K562 (cell line): Measurements from ENCODE around the gene PHF12. TPM values are rescaled to one million over a fixed set of nuclear protein-coding genes. Genes with fewer than 3 reads are reported as not detected.

ENCODE experiments used
- CCAR2 ChIP-seq: fragments of 200-400 bp; formaldehyde crosslinking; IDR thresholded peaks from 2 replicates; pipeline ENCODE4 v1.6.1; 2017; ENCODE audit warnings: mild to moderate bottlenecking, low read depth, low read length
- EP400 ChIP-seq: fragments of 450-650 bp; IDR thresholded peaks from 2 replicates; pipeline ENCODE4 v1.6.1; 2017; ENCODE audit warnings: antibody characterized with exemption, mild to moderate bottlenecking, moderate library complexity
- FOXM1 ChIP-seq, 2 experiments: fragments of 450-650 bp in 1 of 2; sonication (generic) in 1 of 2; formaldehyde crosslinking in 1 of 2; IDR thresholded peaks; 2 replicates each; pipeline versions ENCODE4 v1.6.1 to v1.9.0; 2017 to 2022; ENCODE audit warnings: low read depth in 2 of 2, mild to moderate bottlenecking in 2 of 2, missing genetic modification reagents in 1 of 2, moderate library complexity in 1 of 2
- HINFP ChIP-seq: fragments of 450-650 bp; conservative IDR thresholded peaks from 2 replicates; pipeline ENCODE4 v1.6.1; 2016; ENCODE audit warnings: missing genetic modification characterization, low read depth, mild to moderate bottlenecking, control low read depth, missing compliant biosample characterization
- KDM4B ChIP-seq, 2 experiments: fragments of 450-650 bp in 1 of 2; sonication (generic) in 1 of 2; IDR thresholded peaks; 2 replicates each; pipeline ENCODE4 v1.6.1; 2016 to 2017; ENCODE audit warnings: borderline replicate concordance in 2 of 2, antibody characterized with exemption in 1 of 2, low read depth in 1 of 2, mild to moderate bottlenecking in 1 of 2
- MAFF ChIP-seq: IDR thresholded peaks from 2 replicates; pipeline ENCODE4 v1.6.1; 2012; ENCODE audit warnings: low read length, improper control_type of control experiment
- MTA2 ChIP-seq: fragments of 450-650 bp; IDR thresholded peaks from 2 replicates; pipeline ENCODE4 v1.6.1; 2016; ENCODE audit warnings: low read depth
- SAFB2 ChIP-seq: fragments of 200-400 bp; formaldehyde crosslinking; IDR thresholded peaks from 2 replicates; pipeline ENCODE4 v1.6.1; 2018; ENCODE audit warnings: borderline replicate concordance, low read length, low read depth, moderate library complexity; ENCODE audit not compliant: severe bottlenecking
- STAT5A ChIP-seq: IDR thresholded peaks from 2 replicates; pipeline ENCODE4 v1.6.1; 2012; ENCODE audit warnings: low read length, inconsistent platforms, borderline replicate concordance
- UBTF ChIP-seq, 2 experiments: IDR thresholded peaks; 2 replicates each; pipeline ENCODE4 v1.6.1; 2012; ENCODE audit warnings: improper control_type of control experiment in 2 of 2, low read depth in 2 of 2, low read length in 2 of 2, borderline replicate concordance in 1 of 2
- USF2 ChIP-seq: sonication (generic); formaldehyde crosslinking; IDR thresholded peaks from 2 replicates; pipeline ENCODE4 v1.5.0; 2020; ENCODE audit warnings: missing genetic modification reagents
- YY1 ChIP-seq, 3 experiments: IDR thresholded peaks; 2 replicates each; pipeline ENCODE4 v1.6.1; 2011; ENCODE audit warnings: low read length in 2 of 3, mild to moderate bottlenecking in 2 of 3, moderate library complexity in 2 of 3, borderline replicate concordance in 1 of 3, control low read depth in 1 of 3, low read depth in 1 of 3; ENCODE audit not compliant: insufficient read depth in 3 of 3, insufficient replicate concordance in 2 of 3, control insufficient read depth in 1 of 3, insufficient read length in 1 of 3; ENCODE audit errors: extremely low read depth in 1 of 3
- ZC3H11A ChIP-seq: IDR thresholded peaks from 2 replicates; pipeline ENCODE4 v1.6.1; 2012; ENCODE audit warnings: low read depth, low read length, improper control_type of control experiment
- ZNF239 ChIP-seq: fragments of 250-450 bp; sonication (Bioruptor Pico); IDR thresholded peaks from 2 replicates; pipeline ENCODE4 v1.4.0; 2020; ENCODE audit warnings: mild to moderate bottlenecking
- ZNF655 ChIP-seq: fragments of 250-450 bp; sonication (Bioruptor Pico); IDR thresholded peaks from 2 replicates; pipeline ENCODE4 v1.5.0; 2021
- ZNF740 ChIP-seq, 3 experiments: fragments of 200-800 bp in 1 of 3; sonication (Bioruptor generic) in 1 of 3; sonication (generic) in 1 of 3; formaldehyde crosslinking in 1 of 3; IDR thresholded peaks; 2 replicates each; pipeline versions ENCODE4 v1.6.1 to v1.8.0; 2016 to 2022; ENCODE audit warnings: mild to moderate bottlenecking in 2 of 3, missing compliant biosample characterization in 2 of 3, missing genetic modification characterization in 2 of 3, missing genetic modification reagents in 1 of 3
- ZNF76 ChIP-seq: fragments of 250-450 bp; sonication (Bioruptor Pico); IDR thresholded peaks from 2 replicates; pipeline ENCODE4 v1.4.0; 2020; ENCODE audit warnings: mild to moderate bottlenecking, moderate library complexity, borderline replicate concordance
- ZNF785 ChIP-seq: fragments of 250-450 bp; sonication (Bioruptor Pico); IDR thresholded peaks from 2 replicates; pipeline ENCODE4 v1.4.0; 2020; ENCODE audit warnings: mild to moderate bottlenecking
- polyA plus RNA-seq, 8 experiments: library from polyadenylated mRNA; depleted of rRNA in 4 of 8; stranded (reverse) in 5 of 8; unstranded in 3 of 8; fragments of >200 nt; fragmentation: Nextera tagmentation in 2 of 8; fragmentation: Illumina TruSeq in 1 of 8; extraction: Ambion mirVana in 2 of 8; extraction: Trizol in 1 of 8; gene quantifications; 2 replicates each; pipeline versions ENCODE4 v1.2.1 to v1.2.3, GENCODE V29; 2011 to 2014; ENCODE audit warnings: inconsistent platforms in 1 of 8, missing spikeins in 1 of 8
- total RNA-seq, 7 experiments: library from RNA; depleted of rRNA in 6 of 7; stranded (reverse); fragments of >200 nt in 6 of 7; fragmentation: Illumina TruSeq in 2 of 7; extraction: Trizol in 2 of 7; gene quantifications; 2 replicates each; pipeline versions ENCODE4 v1.2.1 to v1.2.3, GENCODE V29; 2011 to 2021; ENCODE audit warnings: low replicate concordance in 1 of 7

The PHF12 gene
- total and polyA plus RNA-seq, 9 of the 15 experiments (the other 6 are each of a cell fraction or from before 2014, with no cell fraction given): 0.82 to 31.3 (median 13.5) TPM

- TF ChIP-seq HINFP (tag): no peak
- no peak for TF ChIP-seq UBTF (IDR thresholded peaks at IDR 0.05; ENCODE audit: borderline replicate concordance in 1 of 2, low read depth in 2 of 2, low read length in 2 of 2)
- no peak for TF ChIP-seq ZNF239 (CRISPR knock-in tag)
- no peak for TF ChIP-seq STAT5A
- no peak for TF ChIP-seq ZNF655 (CRISPR knock-in tag)
- TF ChIP-seq MAFF: no peak
- no peak for TF ChIP-seq ZNF76
- no peak for TF ChIP-seq SAFB2
- 0 out of 4 replicates have a peak, but pooled peaks of 1 of the 2 experiments have one; percentile 24 for TF ChIP-seq KDM4B (IDR thresholded peaks at IDR 0.05; ENCODE audit: borderline replicate concordance in 2 of 2, low read depth in 1 of 2)
- TF ChIP-seq EP400: no peak
- TF ChIP-seq ZC3H11A: no peak
- TF ChIP-seq USF2: no peak
- no peak for TF ChIP-seq CCAR2
- no peak for TF ChIP-seq ZNF740 (CRISPR knock-in tag; IDR thresholded peaks at IDR 0.05)
- peak in 1 of 2 experiments; percentile 85; a peak in 2 of 4 replicates for TF ChIP-seq ZNF740 (tag; IDR thresholded peaks at IDR 0.05)
- TF ChIP-seq YY1 (IDR thresholded peaks at IDR 0.05; ENCODE audit: borderline replicate concordance in 1 of 3, control insufficient read depth in 1 of 3, extremely low read depth in 1 of 3, insufficient read depth in 3 of 3, insufficient read length in 1 of 3, insufficient replicate concordance in 2 of 3, low read depth in 1 of 3, low read length in 2 of 3): no peak
- no peak for TF ChIP-seq FOXM1 (IDR thresholded peaks at IDR 0.05; ENCODE audit: low read depth)
- TF ChIP-seq FOXM1 (CRISPR knock-in tag; IDR thresholded peaks at IDR 0.05; ENCODE audit: low read depth): no peak
- no peak for TF ChIP-seq MTA2
- no peak for TF ChIP-seq ZNF785 (CRISPR knock-in tag)
Measured at GRCh38 chr17:28950752-28951427, 428 bp downstream of the PHF12 start (continued).
